ENCODE data around the gene PASK. TPM values are rescaled to one million over a fixed set of nuclear protein-coding genes. Genes with fewer than 3 reads are reported as not detected.
"Not testable (repeated sequence)": the region's sequence is repeated elsewhere in the genome, so short reads cannot be mapped to it uniquely, and the experiment has no call there.

PASK gene
- total RNA-seq, 1 experiment from 2014 or later, result 80.9 TPM

- TF ChIP-seq ZBTB43 (CRISPR knock-in tag; IDR thresholded peaks at IDR 0.05), result no peak
- TF ChIP-seq ZNF219 (CRISPR knock-in tag; IDR thresholded peaks at IDR 0.05; ENCODE audit: borderline replicate concordance), result no peak
- no peak for TF ChIP-seq USF1 (CRISPR knock-in tag; IDR thresholded peaks at IDR 0.05)
These were observed 55.1 kb downstream of the PASK start (continued) for GRCh38 chr2:241094172-241094571.

GRCh38 chr2:241093133-241093781, 56.0 kb downstream of the PASK start:
- H3K27me3 Mint-ChIP-seq (ENCODE audit: low read depth); ATAC-seq; POLR2A ChIA-PET; H3K9me3 Mint-ChIP-seq; DNase-seq (ENCODE audit: low spot score); H3K4me3 Mint-ChIP-seq: not testable (repeated sequence)
- peak overlapping the region; percentile 57 for H3K27ac Mint-ChIP-seq
- CTCF ChIA-PET, result interaction anchor here (0.9 to 1.4 kb wide), 3 partner anchors 15 to 179 kb away, joined by 3 to 5 read pairs (median 3); no protein-coding TSS in a partner anchor
- H3K4me1 Mint-ChIP-seq, result peaks cover 29% of the 10 kb centered on the region
- H3K36me3 Mint-ChIP-seq, result peaks cover 30% of the 10 kb centered on the region

- POLR2A ChIA-PET, result no interaction called here
- Mint-ChIP-seq H3K4me3 (no peak overlapping the region), H3K4me1 (peaks cover 29% of the 10 kb centered on the region), H3K9me3 (no peaks in the 10 kb centered on the region), H3K27me3 (ENCODE audit: low read depth) (no peaks in the 10 kb centered on the region), H3K36me3 (peaks cover 30% of the 10 kb centered on the region), H3K27ac (peak overlapping the region; percentile 57; the same call in 1 of the 2 replicates)
- ATAC-seq (no peak), DNase-seq (ENCODE audit: low spot score) (no peak)
- CTCF ChIA-PET, result interaction anchor here (0.9 to 1.4 kb wide), 3 partner anchors 15 to 178 kb away, joined by 3 to 5 read pairs (median 3); no protein-coding TSS in a partner anchor
- TF ChIP-seq PRDM15 (CRISPR knock-in tag; IDR thresholded peaks at IDR 0.05), result no peak
- TF ChIP-seq ZNF138 (CRISPR knock-in tag; conservative IDR thresholded peaks at IDR 0.05), result no peak
- no peak for TF ChIP-seq E2F5 (CRISPR knock-in tag; IDR thresholded peaks at IDR 0.05)
- TF ChIP-seq NFATC4 (CRISPR knock-in tag; IDR thresholded peaks at IDR 0.05), result no peak
- no peak for TF ChIP-seq ARID4B (CRISPR knock-in tag; IDR thresholded peaks at IDR 0.05; ENCODE audit: borderline replicate concordance)
- no peak for TF ChIP-seq CREB1 (CRISPR knock-in tag; IDR thresholded peaks at IDR 0.05)
- no peak for TF ChIP-seq ZNF396 (CRISPR knock-in tag; IDR thresholded peaks at IDR 0.05; ENCODE audit: borderline replicate concordance)
- no peak for TF ChIP-seq PREB (CRISPR knock-in tag; IDR thresholded peaks at IDR 0.05; ENCODE audit: borderline replicate concordance)
- TF ChIP-seq ERG (CRISPR knock-in tag; IDR thresholded peaks at IDR 0.05), result no peak
- no peak for TF ChIP-seq PRRX2 (CRISPR knock-in tag; IDR thresholded peaks at IDR 0.05)
- TF ChIP-seq EMX1 (CRISPR knock-in tag; IDR thresholded peaks at IDR 0.05), result no peak
- TF ChIP-seq ZMAT4 (CRISPR knock-in tag; IDR thresholded peaks at IDR 0.05), result no peak
These were observed 56.6 kb downstream of the PASK start for GRCh38 chr2:241092677-241093076.
